RWPE2 (cell line): Measurements from ENCODE around the gene FER.

Source experiments
- ATAC-seq: fragments of 200-7000 bp; cut with Tn5 transposase; 3 replicates; pipeline ENCODE4 v1.9.1; 2021; ENCODE audit warnings: low read depth
- DNase-seq: peaks from one replicate; pipeline ENCODE4 v3.0.0-alpha.2; 2020; ENCODE audit warnings: low spot score
- H3K27ac ChIP-seq: fragments of 450-650 bp; 2 replicates; pipeline ENCODE4 v1.5.1; 2017; ENCODE audit warnings: mild to moderate bottlenecking; ENCODE audit not compliant: poor library complexity, severe bottlenecking
- H3K27me3 ChIP-seq: fragments of 250-450 bp; sonication (Bioruptor Pico); 2 replicates; pipeline ENCODE4 v1.5.1; 2021; ENCODE audit warnings: mild to moderate bottlenecking, moderate library complexity; ENCODE audit not compliant: insufficient read depth, poor library complexity, severe bottlenecking
- H3K36me3 ChIP-seq: fragments of 250-450 bp; sonication (Bioruptor Pico); 2 replicates; pipeline ENCODE4 v1.5.1; 2020; ENCODE audit warnings: low read depth, mild to moderate bottlenecking, moderate library complexity
- H3K4me1 ChIP-seq: fragments of 250-450 bp; sonication (Bioruptor Pico); 2 replicates; pipeline ENCODE4 v1.5.1; 2021; ENCODE audit warnings: mild to moderate bottlenecking, moderate library complexity; ENCODE audit not compliant: insufficient read depth, poor library complexity, severe bottlenecking
- H3K4me3 ChIP-seq: fragments of 250-450 bp; sonication (Bioruptor Pico); 2 replicates; pipeline ENCODE4 v1.5.1; 2021; ENCODE audit warnings: mild to moderate bottlenecking, moderate library complexity; ENCODE audit not compliant: severe bottlenecking
- H3K9me3 ChIP-seq: fragments of 250-450 bp; sonication (Bioruptor Pico); 2 replicates; pipeline ENCODE4 v1.5.1; 2021; ENCODE audit warnings: mild to moderate bottlenecking, moderate library complexity; ENCODE audit not compliant: severe bottlenecking
- TF ChIP-seq, protein P1 (sequence below): fragments of 450-650 bp; IDR thresholded peaks from one replicate; pipeline ENCODE4 v1.5.1; 2017; ENCODE audit warnings: mild to moderate bottlenecking, moderate library complexity; ENCODE audit not compliant: poor library complexity, severe bottlenecking

The FER gene

DNA sequence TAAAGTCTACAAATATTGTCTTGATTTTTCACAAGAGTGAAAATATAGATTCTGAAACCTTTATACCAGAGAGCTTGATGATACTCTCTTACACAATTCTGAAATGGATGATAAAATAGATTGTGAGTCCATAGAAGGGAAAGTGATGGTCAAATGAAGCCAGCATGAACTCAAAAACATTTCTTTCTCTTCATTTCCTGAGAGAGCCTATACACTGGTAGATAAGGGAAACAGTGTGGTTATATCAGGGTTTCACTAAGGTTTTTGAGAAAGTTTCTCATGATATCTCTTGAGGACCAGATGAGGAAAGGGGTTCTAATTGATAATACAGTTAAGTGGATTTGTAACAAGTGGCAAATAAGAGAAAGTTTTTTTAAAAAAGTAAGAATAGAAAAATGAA is 407.9 kb downstream of the FER start:
- ATAC-seq, result no peak
- no peak for DNase-seq
- H3K27me3 ChIP-seq, result no peaks in the 10 kb centered on the region

DNA sequence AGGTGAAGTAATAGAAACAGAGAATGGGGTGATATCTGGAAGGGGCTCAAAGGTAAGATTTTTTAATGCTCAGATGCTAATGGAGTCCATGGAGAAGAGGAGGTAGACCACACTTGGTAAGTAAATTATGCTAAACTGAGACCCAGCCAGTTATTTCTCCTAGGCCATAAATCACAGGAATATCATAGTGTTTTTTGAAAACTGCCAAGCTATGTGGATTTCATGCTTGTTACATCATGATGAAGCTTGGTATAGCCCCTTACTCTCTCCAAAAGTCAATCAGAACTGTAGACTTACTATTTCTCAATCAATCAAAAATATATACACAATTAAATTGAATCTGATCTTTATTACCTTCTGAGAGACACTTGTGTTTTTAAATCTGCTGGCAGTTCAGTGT is 409.2 kb downstream of the FER start:
- H3K27me3 ChIP-seq, result no peaks in the 10 kb centered on the region
- no peak overlapping the region for H3K4me3 ChIP-seq
- TF ChIP-seq, protein P1, sequence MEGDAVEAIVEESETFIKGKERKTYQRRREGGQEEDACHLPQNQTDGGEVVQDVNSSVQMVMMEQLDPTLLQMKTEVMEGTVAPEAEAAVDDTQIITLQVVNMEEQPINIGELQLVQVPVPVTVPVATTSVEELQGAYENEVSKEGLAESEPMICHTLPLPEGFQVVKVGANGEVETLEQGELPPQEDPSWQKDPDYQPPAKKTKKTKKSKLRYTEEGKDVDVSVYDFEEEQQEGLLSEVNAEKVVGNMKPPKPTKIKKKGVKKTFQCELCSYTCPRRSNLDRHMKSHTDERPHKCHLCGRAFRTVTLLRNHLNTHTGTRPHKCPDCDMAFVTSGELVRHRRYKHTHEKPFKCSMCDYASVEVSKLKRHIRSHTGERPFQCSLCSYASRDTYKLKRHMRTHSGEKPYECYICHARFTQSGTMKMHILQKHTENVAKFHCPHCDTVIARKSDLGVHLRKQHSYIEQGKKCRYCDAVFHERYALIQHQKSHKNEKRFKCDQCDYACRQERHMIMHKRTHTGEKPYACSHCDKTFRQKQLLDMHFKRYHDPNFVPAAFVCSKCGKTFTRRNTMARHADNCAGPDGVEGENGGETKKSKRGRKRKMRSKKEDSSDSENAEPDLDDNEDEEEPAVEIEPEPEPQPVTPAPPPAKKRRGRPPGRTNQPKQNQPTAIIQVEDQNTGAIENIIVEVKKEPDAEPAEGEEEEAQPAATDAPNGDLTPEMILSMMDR, result no peak
- H3K4me1 ChIP-seq, result peaks cover under 1% of the 10 kb centered on the region
- H3K9me3 ChIP-seq, result no peaks in the 10 kb centered on the region
- no peak for ATAC-seq
- H3K27ac ChIP-seq, result no peak overlapping the region
- DNase-seq, result no peak
- H3K36me3 ChIP-seq, result no peaks in the 10 kb centered on the region

More for the DNA sequence above, 407.9 kb downstream of the FER start:
- TF ChIP-seq, protein P1, result no peak
- no peak overlapping the region for H3K4me3 ChIP-seq
- no peak overlapping the region for H3K27ac ChIP-seq
- H3K4me1 ChIP-seq, result no peaks in the 10 kb centered on the region
- H3K36me3 ChIP-seq, result no peaks in the 10 kb centered on the region
- H3K9me3 ChIP-seq, result no peaks in the 10 kb centered on the region

DNA sequence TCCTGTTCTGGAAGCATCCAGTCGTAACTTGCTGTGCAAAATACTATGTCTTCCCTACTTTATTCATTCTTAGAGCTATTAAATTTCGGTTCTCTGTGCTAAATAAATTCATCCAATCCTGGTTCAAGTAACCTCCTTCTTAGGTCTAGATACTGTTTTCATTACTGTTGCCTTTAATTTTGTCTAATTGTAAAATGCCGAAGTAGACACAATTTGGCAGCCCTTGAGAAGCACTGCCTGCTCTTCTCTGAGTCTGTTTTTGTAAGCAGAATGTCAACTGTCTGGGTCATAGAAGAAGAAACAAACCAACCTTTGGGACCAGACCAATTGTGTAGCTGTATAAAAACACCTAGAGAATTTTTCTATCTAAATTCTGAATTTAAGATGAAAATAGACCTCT is 412.8 kb downstream of the FER start:
- Histone ChIP-seq H3K27ac (no peak overlapping the region), H3K27me3 (no peaks in the 10 kb centered on the region), H3K9me3 (no peaks in the 10 kb centered on the region), H3K36me3 (no peaks in the 10 kb centered on the region), H3K4me3 (no peak overlapping the region), H3K4me1 (peaks cover 3% of the 10 kb centered on the region)
- no peak for ATAC-seq
- DNase-seq, result no peak
- TF ChIP-seq, protein P1, result no peak

DNA sequence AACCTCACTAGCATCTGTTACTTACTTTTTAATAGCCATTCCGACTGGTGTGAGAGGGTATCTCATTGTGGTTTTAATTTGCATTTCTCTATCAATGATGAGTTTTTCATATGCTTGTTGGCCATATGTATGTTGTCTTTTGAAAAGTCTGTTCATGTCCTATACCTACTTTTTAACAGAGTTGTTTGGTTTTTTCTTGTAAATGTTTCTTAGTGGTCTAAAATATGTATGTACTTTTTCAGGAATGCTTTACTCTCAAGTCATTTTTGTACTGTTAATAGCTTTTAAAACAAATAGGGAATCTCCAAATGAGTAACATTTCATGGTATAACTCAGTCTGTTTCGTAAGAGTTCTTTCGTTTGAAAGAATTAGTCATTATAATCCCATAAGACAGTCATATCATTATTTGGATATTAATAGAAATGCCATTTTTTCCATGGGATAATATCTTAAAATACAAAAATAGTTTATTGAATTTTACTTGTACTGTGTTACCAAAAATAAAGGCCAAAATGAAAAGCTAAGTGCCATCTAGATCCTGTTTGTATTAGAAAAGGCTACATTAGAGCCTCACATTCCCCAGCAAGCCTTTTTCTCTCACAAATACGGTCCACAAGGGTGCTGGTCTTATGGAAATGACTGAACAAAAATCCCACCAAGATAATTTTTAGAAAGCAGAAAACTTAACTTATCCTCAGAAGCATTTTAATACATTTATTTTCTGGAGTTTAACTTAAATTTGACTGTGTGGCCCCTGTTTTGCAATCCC is 414.4 kb downstream of the FER start:
- TF ChIP-seq, protein P1, result no peak
- H3K4me1 ChIP-seq, result peaks cover 3% of the 10 kb centered on the region
- ATAC-seq (peak; percentile 66; the same call in 2 of the 3 replicates), DNase-seq (no peak)
- no peak overlapping the region for H3K4me3 ChIP-seq
- no peaks in the 10 kb centered on the region for H3K9me3 ChIP-seq
- no peaks in the 10 kb centered on the region for H3K27me3 ChIP-seq
- H3K27ac ChIP-seq, result no peak overlapping the region
- no peaks in the 10 kb centered on the region for H3K36me3 ChIP-seq

DNA sequence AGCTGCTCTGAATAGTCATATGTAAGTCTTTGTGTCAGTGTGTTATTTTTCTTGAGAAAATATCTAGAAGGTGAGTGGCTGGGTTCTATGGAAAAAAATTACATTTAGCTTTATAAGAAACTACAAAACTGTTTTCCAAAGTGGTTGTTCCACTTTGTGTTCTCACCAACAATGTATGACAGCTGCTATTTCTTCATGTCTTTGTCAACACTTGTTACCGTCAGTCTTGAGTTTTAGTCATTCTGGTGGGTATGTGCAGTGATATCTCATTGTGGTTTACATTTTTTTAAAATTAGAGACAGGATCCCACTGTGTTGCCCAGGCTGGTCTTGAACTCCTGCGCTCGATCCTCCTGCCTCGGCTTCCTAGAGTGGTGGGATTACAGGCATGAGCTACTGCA is 415.6 kb downstream of the FER start:
- no peaks in the 10 kb centered on the region for H3K36me3 ChIP-seq
- no peaks in the 10 kb centered on the region for H3K27me3 ChIP-seq
- DNase-seq (no peak), ATAC-seq (no peak)
- TF ChIP-seq, protein P1, result no peak
- peaks cover 3% of the 10 kb centered on the region for H3K4me1 ChIP-seq
- H3K27ac ChIP-seq, result no peak overlapping the region
- H3K4me3 ChIP-seq, result no peak overlapping the region
- no peaks in the 10 kb centered on the region for H3K9me3 ChIP-seq
